Endothelial cell of umbilical vein (primary cell): ENCODE results near the gene PRKCB. TPM values are rescaled to one million over a fixed set of nuclear protein-coding genes. Genes with fewer than 3 reads are reported as not detected.

ENCODE experiments used
- BruUV-seq: library from RNA; stranded (reverse); fragments of 400-500 nt; replicated peaks from 2 replicates; lab custom pipeline; 2021; lab: Mats Ljungman, UMichigan
- CTCF ChIA-PET: fragments of 300-600, 350-600 bp; sonication (Branson Sonifier 250); formaldehyde crosslinking; loops from one replicate; lab custom pipeline; 2021; ENCODE audit warnings: antibody characterized with exemption, inconsistent platforms; lab: Charles Lee
- POLR2A ChIA-PET: fragments of 300-600, 350-600 bp; sonication (Branson Sonifier 250); formaldehyde crosslinking; loops from one replicate; lab custom pipeline; 2021; ENCODE audit warnings: antibody characterized with exemption, inconsistent platforms; lab: Charles Lee
- DNase-seq: peaks from one replicate; pipeline ENCODE4 v3.0.0-alpha.2; 2011; ENCODE audit warnings: low read depth, low spot score
- FAIRE-seq: peaks from 2 replicates; lab custom pipeline; 2011; peaks lifted over from hg19 to GRCh38; lab: Jason Lieb, UNC
- H2AFZ ChIP-seq: 2 replicates; pipeline ENCODE4 v1.6.0; 2012; ENCODE audit warnings: low read depth, low read length, control low read depth, inconsistent platforms
- H3K27ac ChIP-seq: 2 replicates; pipeline ENCODE4 v1.5.1; 2011; ENCODE audit warnings: low read depth, mild to moderate bottlenecking, control low read depth, low read length, moderate library complexity; ENCODE audit not compliant: insufficient read depth
- H3K27me3 ChIP-seq, 2 experiments: 2 replicates each; pipeline versions ENCODE4 v1.6.0 to v1.6.1; 2011; ENCODE audit warnings: low read length in 2 of 2, mixed read lengths in 1 of 2; ENCODE audit not compliant: control insufficient read depth in 2 of 2, insufficient read depth in 2 of 2
- H3K36me3 ChIP-seq, 2 experiments: 2 replicates in 1 of 2; 3 replicates in 1 of 2; pipeline ENCODE4 v1.5.1; 2011; ENCODE audit warnings: low read length in 2 of 2, mild to moderate bottlenecking in 1 of 2, moderate library complexity in 1 of 2; ENCODE audit not compliant: control insufficient read depth in 2 of 2, insufficient read depth in 2 of 2; ENCODE audit errors: extremely low read depth in 1 of 2
- H3K4me1 ChIP-seq: 3 replicates; pipeline ENCODE4 v1.5.1; 2011; ENCODE audit warnings: mild to moderate bottlenecking, low read length; ENCODE audit not compliant: control insufficient read depth, insufficient read depth; ENCODE audit errors: extremely low read depth
- H3K4me2 ChIP-seq: 2 replicates; pipeline ENCODE4 v1.6.1; 2011; ENCODE audit warnings: low read length, control low read depth, mixed read lengths; ENCODE audit not compliant: insufficient read depth
- H3K4me3 ChIP-seq, 3 experiments: fragments of 200-600 bp in 1 of 3; sonication (generic), shearing (Covaris generic) in 1 of 3; replicated peaks in 1 of 3; 2 replicates each; pipeline ENCODE4 v1.5.1; 2011 to 2016; ENCODE audit warnings: control low read depth in 3 of 3, low read length in 3 of 3, mild to moderate bottlenecking in 2 of 3, inconsistent platforms in 1 of 3, low read depth in 1 of 3, moderate library complexity in 1 of 3; ENCODE audit not compliant: insufficient read depth in 1 of 3
- H3K79me2 ChIP-seq: 2 replicates; pipeline ENCODE4 v1.6.0; 2012; ENCODE audit warnings: low read length, inconsistent platforms; ENCODE audit not compliant: control insufficient read depth, insufficient read depth
- H3K9ac ChIP-seq: replicated peaks from 2 replicates; pipeline ENCODE3; 2011; ENCODE audit warnings: low read length, control low read depth; ENCODE audit not compliant: insufficient read depth; ENCODE audit errors: extremely low read depth
- H3K9me1 ChIP-seq: replicated peaks from 3 replicates; pipeline ENCODE4 v1.6.0; 2011; ENCODE audit warnings: mild to moderate bottlenecking, low read length; ENCODE audit not compliant: control insufficient read depth, insufficient read depth; ENCODE audit errors: extremely low read depth
- H3K9me3 ChIP-seq: replicated peaks from 2 replicates; pipeline ENCODE4 v1.5.1; 2012; ENCODE audit warnings: low read length, inconsistent platforms; ENCODE audit not compliant: control insufficient read depth, insufficient read depth
- H4K20me1 ChIP-seq: replicated peaks from 2 replicates; pipeline ENCODE3; 2011; ENCODE audit warnings: mild to moderate bottlenecking, low read length; ENCODE audit not compliant: control insufficient read depth, insufficient read depth; ENCODE audit errors: extremely low read depth
- EZH2 ChIP-seq: IDR thresholded peaks from 2 replicates; pipeline ENCODE4 v1.6.1; 2012; ENCODE audit warnings: borderline replicate concordance, low read depth, mild to moderate bottlenecking, moderate library complexity, low read length, inconsistent platforms; ENCODE audit not compliant: severe bottlenecking
- FOS ChIP-seq: IDR thresholded peaks from 2 replicates; pipeline ENCODE4 v1.6.1; 2011; ENCODE audit warnings: mild to moderate bottlenecking, low read length, moderate library complexity, borderline replicate concordance; ENCODE audit not compliant: insufficient read depth
- GATA2 ChIP-seq: IDR thresholded peaks from 2 replicates; pipeline ENCODE4 v1.7.0; 2011; ENCODE audit warnings: low read depth, mild to moderate bottlenecking, moderate library complexity, mixed read lengths, low read length; ENCODE audit not compliant: insufficient read length, insufficient read depth
- JUN ChIP-seq: IDR thresholded peaks from 2 replicates; pipeline ENCODE4 v1.6.1; 2011; ENCODE audit warnings: borderline replicate concordance, low read depth; ENCODE audit not compliant: insufficient read length, insufficient read depth
- MAX ChIP-seq: IDR thresholded peaks from 2 replicates; pipeline ENCODE4 v1.6.1; 2011; ENCODE audit not compliant: insufficient read depth, insufficient read length
- MYC ChIP-seq: IDR thresholded peaks from one replicate; pipeline ENCODE4 v1.6.1; 2011; ENCODE audit warnings: mild to moderate bottlenecking, low read depth, low read length
- POLR2A ChIP-seq: IDR thresholded peaks from 2 replicates; pipeline ENCODE4 v1.6.1; 2012; ENCODE audit warnings: low read depth, mild to moderate bottlenecking, control low read depth, low read length
- POLR2AphosphoS5 ChIP-seq: IDR thresholded peaks from 2 replicates; pipeline ENCODE4 v1.6.1; 2012; ENCODE audit warnings: low read depth, mild to moderate bottlenecking, control low read depth, low read length, moderate library complexity; ENCODE audit not compliant: insufficient read depth
- dilution Hi-C: fragments of 300-500 bp; cut with MboI; formaldehyde crosslinking; loops from one replicate; pipeline ENCODE4 v1.15.0; 2019; ENCODE audit warnings: low sequenced_read_pairs; ENCODE audit not compliant: extremely low pct_ligation_motif_present
- intact Hi-C: fragments of 100-400 bp; cut with micrococcal nuclease; formaldehyde crosslinking; loops from one replicate; pipeline ENCODE4 v1.10.0; 2022
- polyA plus RNA-seq, 4 experiments: library from polyadenylated mRNA; depleted of rRNA in 3 of 4; stranded (reverse) in 3 of 4; unstranded in 1 of 4; fragments of >200 nt; gene quantifications; 2 replicates each; pipeline versions ENCODE4 v1.2.1 to v1.2.3, GENCODE V29; 2011 to 2012; ENCODE audit warnings: missing spikeins in 1 of 4
- total RNA-seq: library from RNA; stranded (reverse); gene quantifications from 2 replicates; pipeline ENCODE4 v1.2.3, GENCODE V29; 2021
- TF ChIP-seq, protein P1 (sequence below), 2 donors: IDR thresholded peaks; 1 replicate in 1 of 2; 2 replicates in 1 of 2; pipeline ENCODE4 v1.5.1; 2011; ENCODE audit warnings: low read length in 2 of 2, mild to moderate bottlenecking in 2 of 2, moderate library complexity in 2 of 2, control low read depth in 1 of 2, inconsistent platforms in 1 of 2, low read depth in 1 of 2; ENCODE audit not compliant: insufficient read depth in 1 of 2; ENCODE audit errors: extremely low read depth in 1 of 2

Gene PRKCB
- total and polyA plus RNA-seq, 2 donors (not counting 3 experiments of a cell fraction or from before 2014, with no cell fraction given) = 0.01 TPM; not detected in 1

GRCh38 chr16:23949630-23950290, 114.0 kb downstream of the PRKCB start:
- Histone ChIP-seq H3K27ac (no peak overlapping the region), H3K36me3 (no peaks in the 10 kb centered on the region), H3K79me2 (no peaks in the 10 kb centered on the region), H3K4me3 (no peak overlapping the region), H3K4me2 (no peak overlapping the region), H3K9me3 (no peaks in the 10 kb centered on the region), H3K9me1 (no peaks in the 10 kb centered on the region), H4K20me1 (no peaks in the 10 kb centered on the region), H3K27me3 (no peaks in the 10 kb centered on the region), H3K4me1 (no peaks in the 10 kb centered on the region), H3K9ac (no peak overlapping the region), H2AFZ (no peak overlapping the region)
- ChIA-PET CTCF (no interaction called here), POLR2A (no interaction called here)
- TF ChIP-seq MAX (no peak), EZH2 (no peak), POLR2AphosphoS5 (no peak), GATA2 (no peak), POLR2A (no peak), JUN (no peak), MYC (no peak), FOS (no peak)
- TF ChIP-seq, protein P1, sequence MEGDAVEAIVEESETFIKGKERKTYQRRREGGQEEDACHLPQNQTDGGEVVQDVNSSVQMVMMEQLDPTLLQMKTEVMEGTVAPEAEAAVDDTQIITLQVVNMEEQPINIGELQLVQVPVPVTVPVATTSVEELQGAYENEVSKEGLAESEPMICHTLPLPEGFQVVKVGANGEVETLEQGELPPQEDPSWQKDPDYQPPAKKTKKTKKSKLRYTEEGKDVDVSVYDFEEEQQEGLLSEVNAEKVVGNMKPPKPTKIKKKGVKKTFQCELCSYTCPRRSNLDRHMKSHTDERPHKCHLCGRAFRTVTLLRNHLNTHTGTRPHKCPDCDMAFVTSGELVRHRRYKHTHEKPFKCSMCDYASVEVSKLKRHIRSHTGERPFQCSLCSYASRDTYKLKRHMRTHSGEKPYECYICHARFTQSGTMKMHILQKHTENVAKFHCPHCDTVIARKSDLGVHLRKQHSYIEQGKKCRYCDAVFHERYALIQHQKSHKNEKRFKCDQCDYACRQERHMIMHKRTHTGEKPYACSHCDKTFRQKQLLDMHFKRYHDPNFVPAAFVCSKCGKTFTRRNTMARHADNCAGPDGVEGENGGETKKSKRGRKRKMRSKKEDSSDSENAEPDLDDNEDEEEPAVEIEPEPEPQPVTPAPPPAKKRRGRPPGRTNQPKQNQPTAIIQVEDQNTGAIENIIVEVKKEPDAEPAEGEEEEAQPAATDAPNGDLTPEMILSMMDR (IDR thresholded peaks at IDR 0.05; ENCODE audit: extremely low read depth in 1 of 2, insufficient read depth in 1 of 2, low read depth in 1 of 2, low read length in 2 of 2) = no peak
- dilution Hi-C loops = no loop called here
- intact Hi-C loops = no loop called here
- no peak for DNase-seq
- BruUV-seq = no TSS peak
- no peak for FAIRE-seq
